Activated naive CD4-positive, alpha-beta T cell treated with anti-CD3 and anti-CD28 coated beads, Interleukin-2, amount 50 U/mL, for 72 hours (primary cell): ENCODE data around the gene C11orf91. TPM values are rescaled to one million over a fixed set of nuclear protein-coding genes. Genes with fewer than 3 reads are reported as not detected.
"Not testable (repeated sequence)": the region's sequence is repeated elsewhere in the genome, so short reads cannot be mapped to it uniquely, and the experiment has no call there.

Experiments used
- ATAC-seq, 2 donors: fragments of 150-1000 bp; cut with Tn5 transposase; 2 replicates each; pipeline ENCODE4 v1.10.0; 2021; ENCODE audit warnings: mild to moderate bottlenecking in 2 of 2, moderate library complexity in 2 of 2
- DNase-seq, 2 donors: peaks; one replicate each; pipeline ENCODE4 v3.0.0; 2021 to 2022; ENCODE audit warnings: low spot score in 2 of 2
- H3K27ac Mint-ChIP-seq, 2 donors: one replicate each; pipeline ENCODE4 v1.8.0; 2022; ENCODE audit warnings: mild to moderate bottlenecking in 2 of 2, mixed read lengths in 2 of 2
- H3K36me3 Mint-ChIP-seq, 2 donors: one replicate each; pipeline ENCODE4 v1.8.0; 2022; ENCODE audit warnings: mixed read lengths in 2 of 2
- H3K9me3 Mint-ChIP-seq, 2 donors: one replicate each; pipeline ENCODE4 v1.8.0; 2022; ENCODE audit warnings: mixed read lengths in 2 of 2
- total RNA-seq, 2 donors: library from RNA; stranded (reverse); gene quantifications; one replicate each; pipeline ENCODE4 v1.2.3, GENCODE V29; 2022

C11orf91 gene
- total RNA-seq = not detected

- H3K27ac Mint-ChIP-seq = peak within 1 kb of the TSS; percentile 8 to 95
- no peaks in the 10 kb centered on the region for H3K9me3 Mint-ChIP-seq
- DNase-seq = peak; percentile 88 to 94
- no peaks in the 10 kb centered on the region for H3K36me3 Mint-ChIP-seq
- peak; percentile 88 to 94 for ATAC-seq
These were observed at the start of gene C11orf91 for GRCh38 chr11:33700502-33701271. Gene C11orf91 (minus strand): TSS chr11:33700826. CDS start chr11:33700740, 86 bp downstream.

GRCh38 chr11:33747979-33748378 lies 47.4 kb upstream of the C11orf91 start:
- H3K36me3 Mint-ChIP-seq = no peaks in the 10 kb centered on the region
- H3K27ac Mint-ChIP-seq = no peak overlapping the region
- no peak for DNase-seq
- ATAC-seq = no peak
- no peaks in the 10 kb centered on the region for H3K9me3 Mint-ChIP-seq

- no peaks in the 10 kb centered on the region for H3K36me3 Mint-ChIP-seq
- no peak for DNase-seq
- H3K9me3 Mint-ChIP-seq = no peaks in the 10 kb centered on the region
- no peak for ATAC-seq
- H3K27ac Mint-ChIP-seq = no peak overlapping the region
These were observed 42.7 kb upstream of the C11orf91 start for GRCh38 chr11:33743291-33743690.

- H3K9me3 Mint-ChIP-seq = no peaks in the 10 kb centered on the region
- no peak for ATAC-seq
- DNase-seq = no peak
- no peak overlapping the region for H3K27ac Mint-ChIP-seq
- H3K36me3 Mint-ChIP-seq = no peaks in the 10 kb centered on the region
These were observed 41.7 kb upstream of the C11orf91 start for GRCh38 chr11:33742249-33742851.

- H3K36me3 Mint-ChIP-seq = no peaks in the 10 kb centered on the region
- no peak for DNase-seq
- no peak overlapping the region for H3K27ac Mint-ChIP-seq
- no peak for ATAC-seq
- H3K9me3 Mint-ChIP-seq = no peaks in the 10 kb centered on the region
These were observed 41.2 kb upstream of the C11orf91 start for GRCh38 chr11:33741806-33742205.

GRCh38 chr11:33737362-33737821 lies 36.8 kb upstream of the C11orf91 start:
- H3K9me3 Mint-ChIP-seq = no peaks in the 10 kb centered on the region
- DNase-seq (no peak), ATAC-seq (no peak)
- no peak overlapping the region for H3K27ac Mint-ChIP-seq
- H3K36me3 Mint-ChIP-seq = peaks cover 7 to 9% of the 10 kb centered on the region in 2 donors

GRCh38 chr11:33736148-33736812 lies 35.7 kb upstream of the C11orf91 start, which contains the start of gene CD59:
Gene CD59 (minus strand): TSS chr11:33736423. CDS start chr11:33722445, 13,978 bp downstream.
- H3K27ac Mint-ChIP-seq = peak within 1 kb of the TSS; percentile 81 to 91
- no peaks in the 10 kb centered on the region for H3K9me3 Mint-ChIP-seq
- peak; percentile 62 to 75 for ATAC-seq
- H3K36me3 Mint-ChIP-seq = peaks cover 7 to 11% of the 10 kb centered on the region in 2 donors
- DNase-seq = peak; percentile 85 to 90

GRCh38 chr11:33735271-33736147 lies 34.9 kb upstream of the C11orf91 start:
- Mint-ChIP-seq H3K27ac (peak overlapping the region; percentile 81 to 91), H3K9me3 (no peaks in the 10 kb centered on the region), H3K36me3 (peaks cover 7 to 11% of the 10 kb centered on the region in 2 donors)
- ATAC-seq = peak; percentile 50 to 69
- DNase-seq = peak; percentile 46 to 84

- Mint-ChIP-seq H3K9me3 (no peaks in the 10 kb centered on the region), H3K27ac (peak overlapping the region; percentile 81 to 91), H3K36me3 (peaks cover 7 to 11% of the 10 kb centered on the region in 2 donors)
- ATAC-seq (no peak), DNase-seq (no peak)
These were observed 34.0 kb upstream of the C11orf91 start for GRCh38 chr11:33734441-33735270.

- Mint-ChIP-seq H3K36me3 (peaks cover 7 to 16% of the 10 kb centered on the region in 2 donors), H3K27ac (no peak overlapping the region), H3K9me3 (no peaks in the 10 kb centered on the region)
- DNase-seq = no peak
- no peak for ATAC-seq
These were observed 33.4 kb upstream of the C11orf91 start for GRCh38 chr11:33733980-33734379.

GRCh38 chr11:33731723-33732531 lies 31.3 kb upstream of the C11orf91 start:
- DNase-seq = peak in 1 of 2 donors; percentile 24
- peak overlapping the region; percentile 22 to 66 for H3K27ac Mint-ChIP-seq
- H3K36me3 Mint-ChIP-seq = peaks cover 7 to 17% of the 10 kb centered on the region in 2 donors

GRCh38 chr11:33730716-33731115 lies 30.1 kb upstream of the C11orf91 start:
- ATAC-seq (no peak), DNase-seq (no peak)
- H3K27ac Mint-ChIP-seq = no peak overlapping the region
- no peaks in the 10 kb centered on the region for H3K9me3 Mint-ChIP-seq
- peaks cover 7 to 17% of the 10 kb centered on the region in 2 donors for H3K36me3 Mint-ChIP-seq

More at GRCh38 chr11:33731723-33732531, 31.3 kb upstream of the C11orf91 start:
- H3K9me3 Mint-ChIP-seq = no peaks in the 10 kb centered on the region
- ATAC-seq = peak; percentile 66 to 71

GRCh38 chr11:33729072-33729664 lies 28.5 kb upstream of the C11orf91 start:
- not testable (repeated sequence) for DNase-seq, H3K27ac Mint-ChIP-seq, ATAC-seq, H3K9me3 Mint-ChIP-seq
- peaks cover 7 to 17% of the 10 kb centered on the region in 2 donors for H3K36me3 Mint-ChIP-seq

- not testable (repeated sequence) for H3K9me3 Mint-ChIP-seq, H3K36me3 Mint-ChIP-seq, H3K27ac Mint-ChIP-seq, ATAC-seq, DNase-seq
These were observed 26.9 kb upstream of the C11orf91 start for GRCh38 chr11:33727539-33727938.
